ENCODE measurements around the gene PLEKHB2.
"Not testable (repeated sequence)": the region's sequence is repeated elsewhere in the genome, so short reads cannot be mapped to it uniquely, and the experiment has no call there.

Gene PLEKHB2

DNA sequence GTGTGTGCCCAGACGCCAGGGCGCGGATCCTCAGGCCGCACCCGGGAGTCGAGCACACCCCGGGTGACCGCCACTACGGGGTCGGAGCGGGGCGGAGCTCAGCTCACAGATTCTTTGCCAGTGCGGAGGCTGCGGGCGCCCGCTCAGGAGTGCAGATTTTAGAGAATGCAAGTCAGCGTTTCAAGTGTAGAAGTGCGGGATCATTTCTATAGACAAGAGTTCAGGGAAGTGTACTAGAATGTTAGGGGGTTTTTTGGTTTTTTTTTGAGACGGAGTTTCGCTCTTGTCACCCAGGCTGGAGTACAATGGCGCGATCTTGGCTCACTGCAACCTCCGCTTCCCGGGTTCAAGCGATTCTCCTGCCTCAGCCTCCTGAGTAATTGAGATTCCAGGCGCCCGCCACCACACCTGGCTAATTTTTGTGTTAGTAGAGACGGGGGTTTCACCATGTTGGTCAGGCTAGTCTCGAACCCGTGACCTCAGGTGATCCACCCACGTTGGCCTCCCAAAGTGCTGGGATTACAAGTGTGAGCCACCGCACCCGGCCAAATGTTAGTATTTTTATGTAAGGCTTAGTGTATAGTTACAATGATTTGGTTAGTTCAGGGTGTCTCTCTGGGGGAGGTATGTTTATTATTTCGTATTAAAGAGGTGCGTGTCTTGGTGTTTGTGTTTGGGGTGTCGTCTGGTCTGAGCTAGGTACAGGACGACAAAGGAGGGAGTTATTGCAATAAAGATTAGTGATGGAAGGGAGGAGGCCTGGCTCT, 11.3 kb upstream of the PLEKHB2 start:
- no peak for DNase-seq

DNA sequence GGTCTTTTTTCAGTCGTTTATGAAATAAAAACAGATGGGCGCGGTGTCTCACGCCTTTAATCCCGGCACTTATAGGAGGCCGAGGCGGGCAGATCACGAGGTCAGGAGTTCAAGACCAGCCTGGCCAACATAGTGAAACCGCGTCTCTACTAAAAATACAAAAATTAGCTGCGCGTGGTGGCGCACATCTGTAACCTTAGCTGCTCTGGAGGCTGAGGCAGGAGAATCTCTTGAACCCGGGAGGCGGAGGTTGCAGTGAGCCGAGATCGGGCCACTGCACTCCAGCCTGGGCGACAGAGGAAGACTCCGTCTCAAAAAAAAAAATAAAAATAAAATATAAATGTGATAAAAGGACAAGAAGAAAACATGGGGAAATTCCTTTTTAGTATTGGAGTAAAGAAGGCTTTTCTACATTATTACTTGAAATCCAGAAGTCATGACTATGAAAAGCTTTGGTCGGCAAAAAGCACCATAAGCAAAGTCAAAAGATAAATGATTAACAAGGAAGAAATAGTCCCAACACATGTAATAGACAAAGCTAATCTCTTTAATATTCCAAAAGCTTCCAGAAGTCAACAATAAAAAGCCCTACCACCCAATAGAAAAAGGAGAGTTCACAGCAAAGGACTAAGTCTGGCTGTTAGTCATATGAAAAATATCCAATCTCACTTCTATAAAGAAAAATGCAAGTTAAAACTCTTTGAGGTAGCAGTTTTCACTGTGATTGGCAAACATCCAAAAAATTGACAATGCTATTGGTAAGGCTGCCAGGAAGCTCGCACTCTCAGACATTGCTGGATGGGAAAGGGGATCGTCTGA, 10.5 kb upstream of the PLEKHB2 start:
- DNase-seq = no peak

DNA sequence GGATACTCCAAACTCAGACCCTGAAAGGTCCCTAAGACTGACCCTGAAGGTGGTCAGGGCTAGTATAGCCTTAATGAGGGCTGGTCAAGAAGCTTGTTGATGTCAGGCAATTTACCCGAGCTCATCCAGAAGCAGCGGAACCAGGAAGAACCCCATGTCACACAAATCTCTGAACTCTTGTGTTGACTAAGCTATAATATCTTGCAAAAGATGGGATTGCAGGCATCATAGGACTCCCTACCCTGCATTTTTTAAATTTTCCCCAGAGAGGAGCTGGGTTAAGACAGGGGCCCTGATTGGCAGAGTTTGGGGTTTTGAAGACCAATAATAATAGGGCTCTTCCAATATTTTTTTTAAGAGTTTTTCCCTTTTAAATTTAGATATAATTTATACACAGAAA, 2.0 kb upstream of the PLEKHB2 start:
- DNase-seq = no peak

DNA sequence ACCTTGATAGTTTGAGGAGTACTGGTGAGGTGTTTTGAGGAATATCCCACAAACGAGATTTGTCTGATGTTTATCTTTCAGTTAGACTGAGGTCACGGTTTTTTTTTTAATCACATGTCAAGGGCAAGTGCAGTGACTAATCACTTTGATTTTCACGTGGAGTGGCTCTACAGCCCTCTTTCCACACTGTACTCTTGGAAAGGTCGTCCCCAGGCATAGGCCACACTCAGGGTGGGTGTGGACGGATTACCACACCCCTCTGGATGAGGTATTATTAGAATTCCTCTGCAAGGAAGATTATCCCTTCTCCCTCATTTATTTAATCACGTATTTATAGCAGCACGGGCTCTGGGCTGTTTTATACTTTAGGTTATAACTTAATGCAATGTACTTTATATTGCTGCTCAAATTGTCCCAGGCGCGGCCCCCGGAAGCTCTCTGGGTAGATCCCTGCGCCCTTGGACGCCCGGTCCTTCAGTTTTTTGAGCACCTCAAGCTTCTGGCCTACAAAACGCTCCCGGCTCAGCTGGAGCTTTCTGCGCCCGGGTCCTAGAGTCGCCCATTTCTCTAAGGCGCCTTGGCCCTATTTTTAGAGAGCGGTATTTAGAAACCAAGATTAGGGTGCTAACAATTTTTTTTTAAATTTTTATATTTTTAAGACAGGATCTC, 515 bp upstream of the PLEKHB2 start:
- DNase-seq = peak; percentile 63

DNA sequence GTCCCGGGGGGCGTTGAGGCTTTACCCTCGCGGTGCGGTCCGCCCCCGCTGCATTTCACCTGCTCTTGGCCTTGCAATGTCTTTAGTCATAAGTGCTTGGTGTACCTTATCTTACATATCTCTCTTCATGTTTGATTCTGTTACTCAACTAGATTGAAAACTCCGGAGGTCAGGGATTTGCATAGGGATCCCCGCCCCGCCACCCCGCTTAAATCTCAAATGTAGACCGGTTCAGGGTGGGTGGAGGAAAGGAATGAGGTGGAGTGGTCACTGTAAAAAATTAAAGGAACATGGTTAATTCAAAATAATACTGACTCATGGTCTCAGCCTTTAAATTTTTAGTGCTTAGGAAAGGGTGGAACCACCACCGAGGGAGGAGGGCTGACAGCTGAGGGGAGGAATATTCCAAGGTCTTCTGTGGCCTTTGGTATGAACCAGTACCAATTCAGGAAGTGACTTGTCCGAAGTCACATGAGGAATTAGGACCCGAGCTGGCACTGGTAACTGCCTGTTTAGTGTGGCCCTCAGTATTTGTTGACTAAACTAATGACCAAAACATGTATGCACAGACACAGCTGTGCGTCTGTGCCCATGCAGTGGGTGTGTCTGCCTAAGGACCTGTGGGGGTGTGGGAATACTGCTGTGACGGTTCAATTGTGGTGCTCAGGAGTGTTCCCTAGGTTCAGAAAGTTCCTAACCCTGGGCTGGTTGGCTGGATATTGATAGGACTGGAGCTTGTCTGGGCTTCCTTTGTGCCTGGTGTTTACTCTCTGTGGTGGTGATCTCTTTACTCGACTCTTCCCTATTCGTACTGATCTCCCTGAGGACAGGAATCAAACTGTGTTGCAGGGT, 1.0 kb downstream of the PLEKHB2 start:
- DNase-seq = no peak

DNA sequence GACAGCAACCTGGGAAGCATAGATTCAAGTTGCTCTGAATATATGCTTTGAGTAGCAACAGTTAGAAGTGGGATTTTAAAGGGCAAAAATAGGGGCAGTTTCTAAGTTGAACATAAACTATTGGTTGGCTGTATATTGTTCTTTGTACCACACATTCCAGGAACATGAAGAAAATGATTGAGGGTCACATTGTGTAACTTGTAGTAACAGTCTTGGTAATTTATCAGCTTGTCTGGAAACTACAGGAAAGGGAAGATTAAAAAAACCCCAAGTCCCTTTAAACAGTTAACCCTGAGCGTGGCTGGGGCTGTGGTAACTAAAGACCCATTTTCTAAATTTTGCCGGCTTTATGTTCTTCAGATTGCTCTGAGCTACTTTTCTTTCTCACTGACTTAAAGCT, 7.4 kb downstream of the PLEKHB2 start:
- DNase-seq = no peak

DNA sequence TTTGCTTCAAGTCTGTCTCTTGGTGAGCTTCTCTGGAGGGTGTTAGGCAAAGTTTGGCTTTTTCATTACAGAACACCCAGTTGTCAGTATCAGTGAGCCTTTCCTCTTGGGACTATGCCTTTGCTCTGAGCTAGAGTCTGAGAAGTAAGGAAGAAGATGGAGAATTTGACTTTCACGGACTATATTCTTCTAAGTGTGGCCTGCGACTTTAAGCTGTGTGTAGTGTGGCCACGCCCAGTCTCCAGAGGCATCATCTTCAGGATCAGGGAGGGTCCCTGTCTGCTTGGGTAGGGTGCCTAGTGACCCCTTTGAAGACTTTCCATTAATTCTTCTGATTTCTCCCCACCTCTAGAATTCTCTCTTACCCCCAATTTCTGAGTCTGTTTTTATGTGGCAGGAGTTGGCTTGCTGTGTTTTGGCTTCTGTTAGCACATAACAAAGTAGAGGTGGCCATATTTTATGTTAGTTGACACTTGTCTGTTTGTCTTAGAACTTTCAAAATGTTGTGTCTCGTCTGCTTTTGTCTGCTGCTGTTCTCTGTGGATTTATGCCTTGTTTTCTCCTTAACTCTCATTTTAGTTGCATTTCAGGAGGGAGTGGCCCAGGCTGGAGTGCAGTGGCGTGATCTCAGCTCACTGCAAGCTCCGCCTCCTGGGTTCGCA, 8.6 kb downstream of the PLEKHB2 start:
- DNase-seq = no peak

DNA sequence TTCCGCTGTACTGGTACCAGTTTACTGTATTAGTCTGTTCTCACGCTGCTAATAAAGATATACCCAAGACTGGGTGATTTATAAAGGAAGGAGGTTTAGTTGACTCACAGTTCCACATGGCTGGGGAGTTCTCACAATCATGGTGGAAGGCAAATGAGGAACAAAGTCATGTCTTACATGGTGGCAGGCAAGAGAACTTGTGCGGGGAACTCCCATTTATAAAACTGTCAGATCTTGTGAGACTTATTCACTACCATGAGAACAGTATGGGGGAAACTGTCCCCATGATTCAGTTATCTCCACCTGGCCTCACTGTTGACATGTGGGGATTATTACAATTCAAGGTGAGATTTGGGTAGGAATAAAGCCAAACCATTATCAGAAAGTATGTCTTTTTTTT, 9.8 kb downstream of the PLEKHB2 start:
- DNase-seq = not testable (repeated sequence)

DNA sequence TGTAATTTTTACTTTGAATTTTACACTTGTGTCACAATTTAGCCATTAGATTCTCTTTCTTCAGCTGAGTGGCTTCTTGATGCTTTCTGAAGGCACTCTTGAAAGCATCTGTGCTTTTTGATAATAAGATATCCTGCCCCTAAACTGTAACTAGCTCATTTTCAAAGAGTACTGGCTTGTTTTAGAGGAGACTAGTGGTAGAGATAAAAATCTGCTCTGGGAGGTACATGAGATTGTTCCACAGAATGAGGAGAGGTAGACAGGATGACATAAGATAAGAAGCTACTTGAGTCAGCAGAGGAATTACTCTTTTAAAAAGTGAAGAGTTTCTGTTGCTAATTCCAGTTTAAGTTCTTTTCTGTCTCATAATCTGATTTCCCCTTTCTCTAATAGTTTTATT, 10.6 kb downstream of the PLEKHB2 start:
- DNase-seq = no peak

DNA sequence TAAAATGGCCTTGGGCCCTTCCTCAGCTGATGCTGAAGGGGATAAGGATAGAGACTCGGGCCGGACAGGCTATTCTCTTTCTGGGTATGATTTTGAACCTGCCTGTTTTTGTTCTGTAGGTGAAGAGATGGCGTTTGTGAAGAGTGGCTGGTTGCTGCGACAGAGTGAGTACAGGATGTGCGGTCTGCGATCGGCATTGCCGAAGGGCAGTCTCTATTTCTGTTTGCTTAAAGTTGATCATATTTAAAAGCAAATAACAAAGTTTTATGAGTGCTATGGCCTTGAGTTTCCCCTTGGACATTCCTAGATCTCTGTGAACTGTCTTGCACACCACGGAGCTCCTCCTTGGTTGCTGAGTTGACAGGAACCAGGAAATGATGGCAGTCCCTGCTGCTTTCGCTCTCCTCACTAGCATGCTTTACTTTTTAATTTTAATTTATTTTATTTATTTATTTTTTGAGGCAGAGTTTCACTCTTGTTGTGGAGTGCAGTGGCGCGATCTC, 15.7 kb downstream of the PLEKHB2 start:
- DNase-seq = no peak

DNA sequence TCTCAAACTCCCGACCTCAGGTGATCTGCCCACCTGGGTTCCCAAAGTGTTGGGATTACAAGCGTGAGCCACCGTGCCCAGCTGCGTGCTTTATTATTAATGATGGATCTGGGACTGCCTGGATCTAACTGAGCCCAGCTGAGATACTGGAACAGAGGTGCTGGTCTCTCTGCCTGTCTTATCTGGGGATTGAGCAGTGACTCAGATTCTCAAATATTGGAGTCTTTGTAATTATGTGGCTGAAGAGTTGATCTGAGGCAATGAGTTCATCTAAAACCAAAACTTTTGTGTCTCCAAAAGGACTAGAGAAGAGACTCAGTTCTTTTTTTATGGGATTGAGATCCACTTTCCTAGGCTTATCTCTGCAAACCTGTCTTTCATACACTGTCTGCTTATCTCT, 16.3 kb downstream of the PLEKHB2 start:
- no peak for DNase-seq

DNA sequence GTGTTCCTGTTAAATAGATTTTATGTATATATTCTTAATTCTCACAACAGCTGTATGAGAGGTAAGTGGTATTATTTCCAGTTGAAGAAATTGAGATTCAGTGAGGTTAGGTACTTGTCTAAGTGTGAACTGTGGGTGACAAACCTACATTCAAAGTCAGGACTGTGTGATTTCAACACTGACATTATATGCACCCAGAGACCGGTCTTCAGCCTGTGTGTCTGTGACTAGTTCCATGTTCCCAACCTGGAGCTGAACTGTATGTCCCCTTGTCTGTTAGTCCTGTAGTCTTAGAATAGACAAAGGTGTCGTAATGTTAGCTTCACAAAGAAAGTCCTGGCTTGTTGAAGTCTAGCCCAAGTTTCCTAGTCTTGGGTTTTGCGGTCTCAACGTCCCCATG, 17.4 kb downstream of the PLEKHB2 start:
- no peak for DNase-seq

DNA sequence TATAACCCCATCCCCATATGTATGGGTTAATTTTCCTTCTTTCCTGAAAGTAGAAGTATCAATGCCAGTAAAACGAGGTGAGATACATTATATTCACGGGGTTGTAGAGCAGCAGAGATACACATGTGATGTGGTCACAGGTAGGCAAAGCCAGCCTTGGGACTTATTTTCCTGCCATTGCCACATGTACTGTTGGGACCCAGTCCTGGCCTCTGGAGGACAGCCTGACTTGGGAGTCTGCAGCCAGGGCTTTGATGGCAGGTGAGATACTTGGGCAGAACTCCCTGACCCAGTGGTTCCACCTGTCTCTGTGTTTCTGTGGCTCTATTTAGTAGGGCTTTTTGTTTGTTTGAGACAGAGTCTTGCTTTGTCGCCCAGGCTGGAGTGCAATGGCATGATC, 18.1 kb downstream of the PLEKHB2 start:
- no peak for DNase-seq

DNA sequence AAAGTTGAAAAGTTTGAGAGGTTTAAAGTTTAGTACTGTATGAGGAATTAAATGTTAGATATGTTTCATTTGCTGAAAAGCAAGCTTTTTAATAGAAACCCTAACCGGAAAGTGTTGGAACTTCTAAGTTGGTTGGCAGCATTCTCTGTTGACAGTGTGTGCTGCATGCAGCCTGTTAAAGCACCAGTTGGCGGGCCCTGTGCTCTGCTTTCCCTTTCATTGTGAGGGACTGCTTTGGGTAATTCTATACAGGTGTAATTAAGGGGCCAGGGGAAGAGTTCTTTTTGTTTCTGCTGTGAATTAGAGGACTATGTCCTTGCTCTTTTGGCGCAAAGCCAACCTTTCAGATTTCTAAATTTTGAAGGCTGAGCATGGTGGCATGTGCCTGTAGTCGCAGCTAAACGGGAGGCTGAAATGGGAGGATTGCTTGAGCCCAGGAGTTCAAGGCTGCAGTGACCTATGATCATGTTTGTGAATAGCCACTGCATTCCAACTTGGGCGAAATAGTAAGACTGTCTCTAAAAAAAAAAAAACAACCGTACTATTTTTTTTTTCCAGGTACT, 20.1 kb downstream of the PLEKHB2 start:
- DNase-seq = no peak

DNA sequence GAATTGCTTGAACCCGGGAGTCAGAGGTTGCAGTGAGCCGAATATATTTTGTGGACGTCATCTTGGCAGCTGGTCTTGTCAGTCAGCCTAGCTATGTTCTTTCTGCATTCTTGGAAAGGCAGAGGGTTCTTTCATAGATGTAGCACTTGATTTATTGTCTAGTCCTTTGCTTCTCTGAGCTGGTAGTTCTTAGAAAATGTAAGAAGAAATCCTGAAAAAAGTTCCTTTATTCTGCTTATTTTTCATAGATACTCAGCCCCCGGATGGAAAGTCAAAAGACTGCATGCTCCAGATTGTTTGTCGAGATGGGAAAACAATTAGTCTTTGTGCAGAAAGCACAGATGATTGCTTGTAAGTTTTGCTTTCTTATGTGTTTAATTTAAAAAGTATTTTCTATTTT, 21.3 kb downstream of the PLEKHB2 start:
- no peak for DNase-seq

DNA sequence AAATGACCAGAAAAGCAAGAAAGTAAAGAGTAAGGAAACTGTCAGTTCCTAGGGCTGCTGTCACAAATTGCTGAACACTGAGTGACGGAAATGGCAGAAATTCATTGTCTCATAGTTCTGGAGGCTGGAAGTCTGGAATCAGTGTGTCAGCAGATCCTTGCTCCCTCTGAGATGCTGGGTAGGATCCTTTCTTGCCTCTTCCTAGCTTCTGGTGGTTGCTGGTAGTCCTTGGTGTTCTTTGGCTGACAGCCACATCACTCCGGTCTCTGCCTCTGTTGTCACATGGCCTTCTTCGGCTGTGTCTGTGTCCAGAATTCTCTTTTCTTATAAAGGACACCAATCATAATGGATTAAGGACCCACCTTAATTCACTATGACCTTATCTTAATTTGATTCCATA, 21.9 kb downstream of the PLEKHB2 start:
- no peak for DNase-seq

DNA sequence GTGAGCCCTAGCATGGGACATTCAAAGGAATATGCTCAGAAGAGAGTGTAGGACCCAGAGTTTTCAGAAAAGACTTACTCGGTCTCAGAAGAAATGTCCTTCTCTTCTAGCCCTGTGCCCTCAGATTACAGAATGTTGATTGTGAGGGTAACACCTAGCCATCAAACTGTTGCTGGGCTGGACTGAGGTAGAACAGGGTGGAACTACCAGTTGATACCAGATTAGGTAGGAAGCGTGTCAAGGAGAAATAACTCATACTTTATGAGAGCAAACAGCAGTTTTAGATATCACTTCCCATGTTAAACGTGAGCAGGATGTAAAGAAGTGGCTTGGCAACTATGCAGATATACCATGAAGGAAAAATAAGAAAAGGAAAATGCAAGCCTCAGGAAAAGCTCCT, 22.8 kb downstream of the PLEKHB2 start:
- DNase-seq = no peak

DNA sequence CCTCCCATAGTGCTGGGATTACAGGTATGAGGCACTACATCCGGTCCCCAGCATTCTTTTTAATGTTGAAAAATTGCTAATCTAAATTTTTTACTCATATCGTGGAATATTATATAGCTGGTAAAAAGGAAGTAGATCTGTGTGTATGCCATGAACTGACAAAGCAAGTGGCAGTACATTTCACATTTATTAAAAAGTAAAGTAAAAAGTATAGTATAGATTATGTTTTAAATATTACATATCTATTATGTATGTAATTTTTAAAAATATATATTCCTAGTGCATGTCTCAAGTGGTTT, 25.1 kb downstream of the PLEKHB2 start:
- no peak for DNase-seq

DNA sequence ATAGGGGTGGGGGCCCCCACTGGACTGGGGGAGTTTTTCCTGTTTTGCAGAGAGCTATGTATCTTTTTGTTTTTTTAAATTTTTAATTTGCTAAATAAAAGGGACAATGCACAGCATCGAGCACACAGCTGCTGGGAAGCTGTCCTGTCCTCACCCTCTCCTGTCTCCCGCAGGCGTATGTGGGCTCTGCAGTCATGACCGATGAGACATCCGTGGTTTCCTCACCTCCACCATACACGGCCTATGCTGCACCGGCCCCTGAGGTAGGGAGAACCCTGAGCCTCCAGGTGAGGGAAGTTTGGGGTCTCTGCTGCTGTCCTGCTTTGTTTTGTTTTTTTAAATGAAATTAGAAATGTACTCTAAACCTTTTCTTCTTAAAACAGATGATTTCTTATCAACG, 27.6 kb downstream of the PLEKHB2 start:
- DNase-seq = no peak

DNA sequence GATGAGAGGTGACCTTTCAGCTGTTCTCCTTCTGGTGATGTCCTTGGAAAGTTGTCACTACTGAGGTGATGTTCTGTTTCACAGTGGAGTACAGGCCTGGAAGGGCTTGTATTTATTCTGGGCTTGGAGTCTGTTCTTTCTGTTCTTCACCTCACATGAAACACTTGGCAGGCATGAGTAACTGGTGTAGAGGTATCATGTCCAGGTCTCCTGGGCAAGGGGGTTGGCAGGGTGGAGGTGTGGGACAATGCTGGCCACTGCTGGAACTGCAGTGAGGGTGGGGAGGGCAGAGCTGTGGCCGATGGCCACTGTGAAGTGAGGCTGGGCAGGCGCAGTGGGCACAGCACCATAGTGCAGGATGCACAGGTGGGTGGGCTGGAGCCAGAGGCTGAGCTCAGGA, 35.4 kb downstream of the PLEKHB2 start:
- no peak for DNase-seq

DNA sequence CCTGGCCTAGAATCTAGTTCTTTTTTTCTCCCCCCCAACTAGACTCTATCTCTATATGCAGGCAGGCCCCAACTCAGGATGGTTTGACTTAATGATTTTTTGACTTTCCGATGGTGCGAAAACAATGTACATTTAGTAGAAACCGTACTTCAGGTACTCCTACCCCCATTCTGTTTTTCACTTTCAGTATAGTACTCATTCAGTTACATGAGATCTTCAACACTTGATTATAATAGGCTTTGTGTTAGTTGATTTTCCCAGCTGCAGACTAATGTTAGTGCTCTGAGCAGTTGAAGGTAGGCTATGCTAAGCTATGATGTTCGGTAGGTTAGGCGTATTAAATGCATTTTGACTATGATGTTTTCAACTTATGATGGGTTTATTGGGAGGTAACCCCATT, 37.7 kb downstream of the PLEKHB2 start:
- DNase-seq = no peak

DNA sequence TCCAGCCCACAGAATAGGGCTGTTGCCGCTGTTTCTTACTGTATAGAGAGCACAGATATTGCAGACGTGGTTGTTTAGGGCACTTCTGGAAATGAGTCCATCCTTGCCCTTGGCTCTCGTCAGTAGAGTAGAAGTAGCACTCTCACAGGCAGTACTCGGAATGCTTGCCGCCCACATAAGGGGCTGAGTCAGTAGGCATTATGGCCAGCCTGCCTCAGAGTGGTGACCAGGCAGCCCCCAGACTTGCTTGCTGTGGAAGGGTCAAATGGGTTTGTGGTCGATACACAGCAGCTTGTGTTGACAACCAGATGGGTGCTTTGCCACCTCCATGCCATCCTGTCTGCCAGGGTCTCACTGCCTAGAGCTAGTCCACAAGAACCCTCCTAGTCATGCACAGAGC, 38.7 kb downstream of the PLEKHB2 start:
- no peak for DNase-seq

Data from GDM1 (cell line).